NCI-H1694 treated with DMSO at 0.1 percent for 48 hours (cell line): ENCODE data around the gene CAMK1G.

Source experiments
- DNase-seq: peaks from one replicate; lab custom pipeline; 2025; lab: John Stamatoyannopoulos, UW

The CAMK1G gene

DNA sequence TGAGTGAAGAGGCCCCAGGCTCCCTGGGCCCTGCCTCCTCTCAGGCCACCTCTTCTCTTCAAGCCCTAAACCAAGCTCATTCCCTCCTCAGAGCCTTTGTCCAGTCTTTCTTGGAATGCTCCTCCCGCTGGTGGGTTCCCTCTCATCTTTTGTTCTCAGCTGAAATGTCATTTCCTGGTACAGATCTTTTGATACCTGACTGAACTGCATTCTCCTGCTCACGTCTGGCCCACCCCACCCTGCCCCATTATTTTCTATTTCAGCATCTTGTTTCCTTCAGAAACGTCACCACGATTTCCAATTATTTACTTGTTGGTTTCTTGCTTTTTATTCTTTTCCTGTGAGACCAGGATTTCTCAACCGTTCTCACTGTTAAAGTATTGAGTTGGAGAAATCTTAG is 52.3 kb downstream of the CAMK1G start:
- no peak for DNase-seq

- DNase-seq: no peak
Observed at GRCh38 chr1:209641832-209642172, 58.3 kb downstream of the CAMK1G start.

GRCh38 chr1:209642816-209643215 is 59.3 kb downstream of the CAMK1G start:
- no peak for DNase-seq

GRCh38 chr1:209643285-209644020 is 59.9 kb downstream of the CAMK1G start:
- DNase-seq: no peak

- DNase-seq: no peak
Observed at GRCh38 chr1:209645574-209646452, 62.3 kb downstream of the CAMK1G start.

- DNase-seq: no peak
Observed at GRCh38 chr1:209646558-209646957, 63.0 kb downstream of the CAMK1G start.

DNA sequence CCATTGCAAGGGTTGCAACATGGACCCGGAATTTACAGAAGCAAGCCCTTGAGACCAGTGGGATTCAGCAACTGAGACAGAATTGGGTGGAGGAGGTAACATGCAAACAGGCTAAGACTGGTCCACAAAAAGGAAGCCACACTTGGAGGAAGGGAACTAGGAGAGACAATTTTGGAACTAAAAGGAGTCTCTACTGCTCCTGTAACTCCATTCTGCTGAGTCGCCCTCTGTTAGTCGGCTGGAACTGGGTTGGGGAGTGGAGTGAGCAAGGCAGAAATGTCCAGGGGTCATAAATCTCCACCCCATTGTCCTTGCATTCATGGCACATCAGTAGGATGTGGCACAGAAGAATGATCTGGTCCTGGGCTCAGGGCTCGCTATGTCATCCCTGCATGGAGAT is 63.6 kb downstream of the CAMK1G start:
- DNase-seq: no peak

- DNase-seq: no peak
Observed at GRCh38 chr1:209648346-209648745, 64.8 kb downstream of the CAMK1G start.

- no peak for DNase-seq
Observed at GRCh38 chr1:209648931-209649776, 65.6 kb downstream of the CAMK1G start.

DNA sequence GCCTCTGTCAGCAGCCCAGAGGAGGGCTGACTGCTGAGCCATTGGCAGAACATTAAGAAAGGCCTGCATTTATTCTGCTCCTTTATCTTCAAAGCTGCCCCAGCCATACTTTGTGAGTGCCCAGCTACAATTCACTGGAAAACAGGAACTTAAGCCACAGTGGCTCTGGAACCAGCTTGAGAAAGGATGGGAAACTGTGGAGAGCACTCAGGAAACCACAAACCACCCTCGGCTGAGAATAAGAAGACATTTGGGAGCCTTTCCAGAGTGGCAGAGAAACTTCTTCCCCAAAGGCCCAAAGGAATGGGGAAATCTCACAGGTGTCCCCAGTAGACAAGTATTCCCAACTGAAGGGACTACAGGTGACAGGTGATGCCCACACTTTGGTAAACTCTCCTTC is 66.9 kb downstream of the CAMK1G start:
- no peak for DNase-seq

DNA sequence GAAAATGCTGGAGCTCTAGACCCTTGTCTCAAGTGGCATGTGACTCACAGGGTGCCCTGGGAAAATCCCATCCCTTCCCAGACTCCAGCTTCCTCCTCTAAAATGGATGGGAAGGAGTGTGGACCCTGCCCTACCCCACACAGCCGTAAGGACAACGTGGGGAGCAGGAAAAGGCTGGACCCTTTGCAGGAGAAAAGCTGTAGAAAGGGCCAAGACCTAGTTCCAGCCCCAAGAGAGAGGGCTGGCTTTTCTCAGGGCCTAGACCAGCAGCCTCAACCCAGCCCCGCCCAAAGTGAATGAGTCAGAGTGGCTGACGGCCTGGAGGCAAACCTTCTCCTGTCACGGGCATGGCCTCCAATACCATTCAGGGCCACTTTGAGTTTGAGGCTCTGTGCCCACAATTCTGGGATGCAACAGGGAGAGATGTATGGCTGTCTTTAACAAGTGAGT is 67.6 kb downstream of the CAMK1G start:
- no peak for DNase-seq

GRCh38 chr1:209652121-209652735 is 68.7 kb downstream of the CAMK1G start, which contains the start of gene LAMB3:
Gene LAMB3 (minus strand): TSS chr1:209652425. CDS start chr1:209650944, 1,481 bp downstream.
- DNase-seq: no peak

GRCh38 chr1:209652873-209653401 is 69.4 kb downstream of the CAMK1G start:
- DNase-seq: no peak

DNA sequence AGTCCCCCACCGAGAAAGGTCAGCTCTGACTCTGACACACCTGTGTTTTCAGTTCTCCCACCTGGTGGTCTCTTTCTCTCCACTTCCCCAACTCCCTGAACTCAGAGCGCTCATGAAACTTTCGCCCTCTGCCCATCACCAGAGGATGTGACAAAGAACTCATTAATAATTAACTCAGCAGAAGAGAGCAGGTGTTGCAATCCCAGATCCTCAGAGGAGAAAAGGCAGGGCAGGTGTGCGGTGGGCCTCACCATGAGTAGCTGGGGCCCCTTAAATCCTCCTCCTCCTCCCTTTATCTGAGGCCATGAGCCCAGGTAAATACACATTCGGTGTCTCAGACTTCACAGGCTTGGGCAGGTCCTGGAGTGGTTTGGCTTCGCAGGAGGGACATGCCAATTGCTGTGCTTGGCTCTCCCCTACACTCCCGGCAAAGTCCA is 70.4 kb downstream of the CAMK1G start:
- DNase-seq: no peak

DNA sequence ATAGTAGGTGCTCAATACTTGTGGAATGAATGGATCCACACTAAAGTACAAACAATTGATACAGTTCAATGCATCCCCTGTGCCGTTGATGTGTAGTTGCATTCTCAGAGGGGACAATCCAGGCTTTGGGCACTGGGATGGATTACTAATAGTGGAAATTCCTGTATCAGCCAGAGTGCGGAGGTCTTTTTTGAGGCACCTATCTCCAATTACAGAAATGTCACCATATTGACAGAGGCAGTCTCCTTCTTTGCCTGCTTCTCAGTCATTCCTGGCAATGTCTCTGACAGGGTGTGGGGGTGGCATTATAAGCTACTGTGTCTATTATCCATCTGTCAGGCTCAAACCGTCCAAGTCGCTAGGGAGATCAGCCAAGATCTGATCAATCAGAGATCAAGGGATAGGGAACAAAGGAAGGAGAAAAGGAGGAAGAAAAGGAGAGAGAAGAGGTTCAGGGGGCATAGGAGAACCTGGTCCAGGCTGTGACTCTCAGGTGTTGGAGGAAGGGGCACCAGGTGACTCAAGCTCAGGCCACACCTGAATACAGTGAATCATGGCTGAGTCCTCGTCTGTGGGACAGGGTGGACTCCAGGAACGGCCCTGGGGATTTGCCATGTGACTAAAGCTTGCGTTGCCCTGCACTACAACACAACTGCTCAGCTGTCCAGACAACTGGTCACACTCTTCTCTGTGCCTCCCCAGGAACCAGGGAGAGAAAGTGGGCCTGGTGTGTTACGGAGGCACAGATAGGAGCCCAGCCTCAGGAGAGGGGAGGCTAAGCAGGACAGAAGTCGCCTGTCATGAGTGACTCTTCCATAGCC is 72.1 kb downstream of the CAMK1G start:
- DNase-seq: no peak

DNA sequence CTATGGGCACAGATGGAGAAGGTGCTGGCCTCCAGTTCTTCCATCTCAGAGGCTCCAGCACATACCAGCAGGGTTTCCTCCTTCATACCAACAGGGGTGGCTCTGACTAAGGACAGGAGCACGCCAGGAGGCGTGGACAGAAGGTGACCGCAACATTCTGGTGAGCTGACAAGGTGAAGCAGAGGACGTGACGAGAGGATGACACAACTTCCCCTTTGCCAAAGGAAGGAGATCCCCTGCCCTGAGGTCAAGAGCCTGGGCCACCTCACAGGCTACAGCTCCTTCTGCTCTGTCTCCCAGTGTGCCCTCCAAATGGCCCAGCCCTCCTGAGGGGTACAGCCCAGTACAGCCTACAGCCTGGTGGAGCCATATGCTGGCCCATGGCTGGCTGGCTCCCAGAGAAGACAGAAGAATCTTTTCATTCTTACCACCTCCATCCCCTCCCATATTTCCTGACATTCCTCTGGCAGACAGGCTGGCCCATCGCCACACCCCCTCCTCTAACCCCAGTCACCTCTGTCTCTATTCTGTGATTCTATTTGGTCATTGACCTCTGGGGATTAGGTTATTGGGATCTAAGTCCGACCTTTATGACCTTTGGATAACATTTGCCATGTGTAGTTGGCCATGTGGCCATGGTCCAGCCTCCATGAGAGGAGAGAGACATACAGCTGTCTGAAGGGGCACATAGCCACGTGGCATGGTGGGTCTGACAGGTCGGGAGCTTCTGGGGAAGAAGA is 73.8 kb downstream of the CAMK1G start:
- no peak for DNase-seq

- DNase-seq: no peak
Observed at GRCh38 chr1:209657918-209658317, 74.4 kb downstream of the CAMK1G start.

DNA sequence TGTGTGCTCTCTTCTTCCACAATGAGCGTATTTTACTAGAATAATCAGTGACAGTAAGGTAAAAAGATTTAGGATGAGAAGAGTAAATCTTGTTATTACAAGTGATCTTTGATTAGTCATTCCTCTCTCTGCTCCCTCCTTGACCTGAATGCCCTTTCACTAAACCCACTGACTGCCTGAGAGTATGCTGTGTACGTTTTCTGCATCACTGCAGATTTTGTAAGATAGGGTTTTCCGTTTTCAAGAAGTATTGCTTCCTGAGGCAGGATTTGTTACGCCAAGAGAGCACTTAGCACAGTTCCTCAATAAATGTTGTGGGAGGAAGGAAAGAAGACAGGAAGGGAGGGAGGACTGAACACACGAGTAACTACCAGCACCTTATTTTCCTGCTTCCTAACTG is 76.4 kb downstream of the CAMK1G start:
- no peak for DNase-seq

DNA sequence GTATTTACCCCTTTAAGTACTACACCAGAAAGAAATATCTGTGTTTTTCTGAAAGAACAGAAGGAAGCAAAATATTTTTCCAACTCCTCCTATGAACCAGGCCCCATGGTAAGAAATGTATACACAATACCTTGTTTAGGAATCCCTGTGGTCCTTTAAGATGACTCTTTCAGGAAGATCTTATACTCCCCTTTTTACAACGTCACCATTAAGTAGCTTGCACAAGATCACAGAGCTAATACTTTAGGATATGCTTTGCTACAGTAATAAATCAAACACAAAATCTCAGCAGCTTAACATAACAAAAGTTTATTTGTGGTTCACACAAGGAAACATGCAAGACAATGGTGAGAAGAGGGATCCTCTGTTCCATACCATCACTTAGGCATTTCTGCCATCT is 77.6 kb downstream of the CAMK1G start:
- DNase-seq: no peak

- DNase-seq: no peak
Observed at GRCh38 chr1:209662879-209663327, 79.4 kb downstream of the CAMK1G start.
